GM18526 (cell line): ENCODE measurements around the gene CEP95.

Source experiments
- POLR2A ChIP-seq: IDR thresholded peaks from 3 replicates; pipeline ENCODE4 v1.6.1; 2011; ENCODE audit not compliant: insufficient read length; ENCODE audit errors: extremely low read depth

CEP95 gene

DNA sequence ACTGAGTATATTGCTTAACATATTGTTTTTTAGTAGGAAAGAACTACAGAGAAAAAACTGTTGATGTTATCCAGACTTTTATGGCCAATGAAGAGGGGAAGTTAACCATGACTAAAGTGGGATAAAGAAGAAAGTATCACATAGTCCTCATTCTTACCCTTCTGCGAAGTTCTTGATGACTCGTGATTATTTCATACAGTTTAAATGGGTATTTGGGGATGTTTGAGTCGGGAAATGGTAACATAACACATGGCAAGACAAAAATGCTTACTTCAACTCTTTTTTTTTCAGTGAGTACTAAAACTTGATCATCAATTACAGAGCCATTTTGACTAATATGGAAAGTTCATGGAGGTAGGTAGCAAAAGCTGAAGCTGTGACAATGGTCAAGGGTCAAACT is 14.8 kb upstream of the CEP95 start:
- no peak for TF ChIP-seq POLR2A

DNA sequence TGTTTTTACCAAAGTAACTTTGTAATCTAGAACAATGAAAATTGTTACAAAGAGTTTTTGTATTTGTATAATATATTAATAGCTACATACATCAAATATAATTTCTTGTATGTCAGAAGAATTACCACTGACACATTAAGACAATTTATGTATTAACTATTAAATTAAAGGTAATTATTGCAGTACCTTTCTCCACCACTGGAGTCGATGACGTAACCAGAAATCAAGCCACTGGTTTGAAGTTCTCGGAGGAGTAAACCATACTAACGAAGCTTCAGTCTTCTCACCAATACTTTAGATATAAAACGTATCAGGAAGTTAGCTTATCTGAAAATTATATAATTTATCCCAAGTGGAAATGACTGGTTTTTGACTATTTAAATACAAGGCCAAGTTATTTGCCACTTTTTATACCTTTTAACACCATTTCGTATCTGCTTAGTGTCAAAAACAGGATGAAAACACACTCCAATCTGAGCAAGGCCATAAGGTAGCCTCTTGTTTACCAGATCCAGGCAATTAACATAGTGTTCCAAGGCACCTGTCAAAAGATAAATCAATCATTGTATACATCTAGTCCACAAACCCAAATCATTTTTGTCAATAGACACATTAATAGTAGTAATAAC is 14.2 kb upstream of the CEP95 start:
- TF ChIP-seq POLR2A, result no peak

DNA sequence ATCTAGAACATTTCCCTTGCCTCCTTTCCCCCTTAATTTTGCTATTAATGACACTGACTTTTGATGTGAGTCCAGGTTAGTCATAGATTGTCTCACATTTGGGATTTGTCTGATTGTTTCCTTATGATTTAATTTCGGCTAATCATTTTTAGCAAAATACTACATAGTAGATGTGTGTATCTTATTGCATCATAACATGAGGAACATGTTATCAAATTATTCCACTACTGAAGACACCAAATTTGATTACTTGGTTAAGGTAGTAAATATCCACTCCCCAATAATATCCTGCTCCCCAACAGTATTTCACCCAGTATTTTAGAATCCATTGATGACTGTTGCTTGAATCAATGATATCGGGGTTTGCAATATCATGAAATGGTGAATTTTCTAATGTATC is 12.7 kb upstream of the CEP95 start:
- no peak for TF ChIP-seq POLR2A

DNA sequence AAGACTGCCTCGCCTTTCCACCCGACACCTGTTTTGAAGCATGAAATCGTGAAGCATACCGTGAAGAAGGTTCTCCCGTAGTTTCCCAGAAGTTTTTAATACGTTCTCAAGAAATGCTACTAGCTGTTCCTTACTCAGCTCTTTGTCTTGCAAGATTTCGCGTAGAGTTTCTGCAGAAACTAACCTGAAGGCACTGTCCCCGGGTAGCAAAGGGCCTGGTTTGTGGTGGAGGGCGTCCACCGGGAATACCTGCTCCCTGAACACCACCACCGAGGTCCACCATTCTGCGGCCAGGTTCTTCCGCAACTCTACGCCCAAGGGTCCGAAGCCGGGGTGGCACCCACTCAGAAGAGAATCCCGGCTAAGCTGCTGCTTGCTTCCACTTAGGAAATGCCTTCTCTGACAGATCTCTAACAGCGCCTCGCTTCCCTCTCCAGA is 10.4 kb upstream of the CEP95 start:
- no peak for TF ChIP-seq POLR2A

DNA sequence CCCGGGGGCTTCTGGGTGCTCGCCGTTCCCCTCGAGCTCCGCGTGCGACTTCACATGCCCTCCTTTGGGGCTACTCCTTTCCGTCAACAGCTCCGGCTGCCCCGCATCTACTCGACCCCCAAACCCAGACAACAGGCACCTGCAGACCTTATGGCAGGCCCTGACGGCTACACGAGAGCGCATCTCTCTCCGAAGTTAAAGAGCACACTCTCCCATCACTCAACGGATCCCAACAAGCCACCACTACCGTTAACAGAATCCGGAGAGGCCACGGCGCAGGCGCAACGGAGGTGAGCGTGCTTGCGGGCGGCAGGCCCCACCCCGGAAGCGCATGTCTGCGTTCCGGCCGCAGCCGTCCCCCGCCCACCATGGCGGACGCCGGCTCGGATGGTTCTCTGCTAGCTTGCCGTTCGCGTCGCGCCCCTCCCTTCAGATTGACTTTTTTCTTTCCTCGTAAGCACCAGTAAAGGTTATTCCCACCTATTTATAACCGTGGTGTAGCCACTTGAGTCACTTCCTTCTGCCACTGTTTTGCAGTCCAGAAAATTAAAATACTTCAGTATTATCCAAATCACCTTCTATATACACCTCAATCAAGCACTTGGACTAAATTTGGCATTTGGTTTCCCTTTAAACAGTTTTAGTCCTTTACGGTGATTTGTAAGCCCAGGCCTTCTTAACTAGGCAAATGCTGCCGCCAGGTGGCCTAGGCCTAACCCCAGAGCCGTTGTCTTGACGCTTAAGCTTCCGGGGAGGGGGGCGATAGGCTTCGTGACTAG is 9.8 kb upstream of the CEP95 start, which contains the start of gene POLG2:
Gene POLG2, minus strand, starts transcription at position 269 of the 779 bp plus-strand sequence. Its CDS starts 86 bp downstream, at position 183.
- TF ChIP-seq POLR2A, result peak; percentile 91

DNA sequence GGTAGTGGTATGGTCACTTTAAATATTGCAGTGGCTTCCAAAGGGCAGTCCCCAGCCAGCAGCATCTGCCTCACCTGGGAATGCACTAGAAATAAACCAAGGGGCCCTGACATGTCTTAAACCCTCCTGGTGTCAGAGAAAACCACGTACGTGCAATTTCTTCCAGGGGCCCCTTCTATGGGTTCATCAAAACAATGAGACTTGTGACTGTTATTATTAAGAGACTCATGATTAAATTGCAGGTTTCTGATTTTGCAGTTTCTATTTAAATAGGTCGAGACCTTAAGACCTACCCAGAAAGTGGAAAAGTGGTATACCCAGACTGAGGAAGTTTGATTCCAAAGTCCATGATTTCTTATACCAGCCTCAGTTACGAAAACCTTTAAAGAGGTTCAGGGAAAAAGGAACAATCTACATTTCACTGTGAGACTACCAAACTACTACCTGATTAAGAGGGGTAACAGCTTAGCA is 9.2 kb upstream of the CEP95 start:
- no peak for TF ChIP-seq POLR2A

DNA sequence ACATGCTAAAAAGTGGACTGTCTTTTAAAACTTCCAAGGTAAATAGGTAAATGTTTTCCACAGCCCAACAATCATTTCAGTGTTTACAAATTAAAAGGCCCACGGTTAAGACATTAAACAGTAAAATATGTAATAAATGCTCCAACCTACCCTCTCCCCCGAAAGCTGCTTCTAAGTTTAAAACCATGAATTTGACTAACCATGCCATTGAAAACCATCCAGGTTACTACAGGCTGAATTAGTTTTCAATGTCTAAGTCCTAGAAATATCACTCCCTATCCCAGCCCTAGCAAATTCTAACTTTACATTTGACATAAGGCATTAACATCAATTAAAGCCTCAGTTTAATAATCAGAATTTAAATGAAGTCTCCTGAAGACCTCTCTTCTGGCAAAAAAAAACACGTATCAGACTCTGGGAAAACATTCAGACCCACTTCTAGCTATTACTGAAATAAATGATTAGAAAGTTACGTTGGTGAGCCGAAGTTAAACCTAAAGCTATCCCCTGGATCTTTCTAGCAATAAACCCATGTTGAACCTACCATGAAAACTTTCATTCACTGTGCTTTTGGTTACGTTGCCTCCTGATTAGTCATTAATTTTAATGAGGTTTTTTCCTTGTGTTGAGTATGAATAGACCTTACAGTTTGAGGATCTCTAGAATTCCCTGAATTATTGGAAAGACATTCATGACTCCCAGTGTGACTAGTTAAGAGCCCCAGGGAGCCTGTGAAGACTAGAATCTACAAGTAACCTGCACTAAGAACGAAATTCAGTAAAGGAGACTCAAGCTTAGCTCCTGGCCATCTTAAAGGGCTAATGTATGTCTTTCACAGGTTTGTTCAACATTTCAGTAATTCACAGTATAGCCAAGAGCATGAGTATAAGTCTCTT is 8.2 kb upstream of the CEP95 start:
- no peak for TF ChIP-seq POLR2A

DNA sequence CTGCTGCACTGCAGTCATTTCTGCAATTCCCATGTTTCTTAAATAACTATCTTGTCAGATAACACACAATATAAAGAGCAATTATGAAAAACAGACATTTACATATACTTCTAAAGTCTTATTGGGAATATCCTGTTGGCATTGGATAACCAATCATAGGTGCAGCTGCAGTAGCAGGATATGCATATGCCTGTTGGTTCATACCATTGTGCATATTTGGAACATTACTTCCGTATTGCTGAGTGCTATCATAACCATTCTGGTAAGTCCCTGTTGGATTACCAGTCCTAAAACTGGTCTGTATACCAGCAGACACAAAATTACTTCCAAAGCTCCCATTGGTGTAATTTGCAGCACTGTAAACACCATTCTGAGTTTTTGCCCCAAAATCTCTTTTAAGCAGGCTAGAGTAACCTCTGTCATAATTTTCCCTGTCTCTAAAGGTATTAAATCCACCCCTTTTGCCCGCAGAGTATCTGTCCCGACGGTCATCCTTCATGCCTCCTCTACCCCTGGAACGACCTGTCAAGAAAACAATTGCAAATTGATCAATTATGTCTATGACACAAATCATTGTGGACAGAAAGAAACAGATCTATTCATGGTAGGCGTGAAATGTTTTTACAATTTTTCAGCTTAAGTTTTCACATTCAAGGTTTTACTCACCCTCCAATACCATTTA is 6.8 kb upstream of the CEP95 start:
- no peak for TF ChIP-seq POLR2A

DNA sequence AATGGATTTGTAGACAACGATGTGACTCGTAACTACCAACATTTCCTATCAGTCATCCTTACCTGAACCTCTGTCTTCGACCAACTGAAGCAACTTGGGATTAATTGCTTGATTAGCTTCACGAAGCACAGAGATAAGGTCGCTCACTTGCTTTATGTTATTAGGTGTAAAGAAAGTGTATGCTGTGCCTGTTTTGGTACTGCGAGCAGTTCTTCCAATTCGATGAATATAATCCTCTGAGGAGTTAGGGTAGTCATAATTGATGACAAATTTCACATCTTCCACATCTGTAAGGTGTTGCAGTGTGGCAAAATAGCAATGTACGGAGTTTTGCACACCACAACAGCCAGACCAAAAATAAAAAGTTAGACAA is 6.3 kb upstream of the CEP95 start:
- no peak for TF ChIP-seq POLR2A

DNA sequence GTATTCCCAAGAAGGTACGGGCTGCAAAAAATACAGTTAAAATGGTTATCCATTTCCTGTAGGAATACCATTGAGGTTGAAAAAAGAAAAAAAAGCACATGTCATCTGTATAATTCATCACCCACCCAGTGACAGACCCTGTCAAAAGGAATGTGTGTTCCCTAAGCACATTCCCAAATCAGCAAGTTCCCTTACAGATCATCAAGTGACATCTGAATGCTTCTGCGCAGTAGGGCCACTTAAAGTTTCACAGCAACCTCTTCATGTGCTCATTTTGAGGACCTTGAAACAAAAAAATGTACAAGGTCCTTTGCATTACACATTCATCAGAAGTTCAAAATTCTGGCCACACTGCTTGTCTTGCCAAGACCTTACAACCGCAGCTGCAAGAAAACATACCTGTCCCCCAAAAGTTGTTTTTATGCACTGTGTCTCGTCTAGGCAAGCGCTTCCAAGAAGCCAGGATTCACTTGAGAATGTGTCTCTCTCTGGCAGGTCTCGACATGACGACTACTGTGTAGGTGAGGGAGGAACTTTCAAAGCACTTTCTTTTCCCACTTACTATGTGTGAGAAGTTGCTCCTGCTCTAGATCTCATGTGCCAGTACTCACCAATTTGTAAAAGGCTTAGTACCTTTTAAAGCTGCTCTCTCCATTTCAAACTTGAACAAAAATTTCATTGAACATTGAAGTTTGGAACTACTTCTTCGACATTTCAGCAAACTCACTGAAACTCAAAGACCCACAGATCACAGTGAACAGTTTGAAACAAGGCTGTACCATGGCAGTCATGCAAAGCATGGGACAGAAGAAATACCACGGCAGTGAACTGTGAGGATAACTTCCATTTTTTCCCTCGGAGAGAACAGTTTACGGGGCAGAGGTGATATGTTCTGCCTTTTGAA is 5.7 kb upstream of the CEP95 start:
- no peak for TF ChIP-seq POLR2A

DNA sequence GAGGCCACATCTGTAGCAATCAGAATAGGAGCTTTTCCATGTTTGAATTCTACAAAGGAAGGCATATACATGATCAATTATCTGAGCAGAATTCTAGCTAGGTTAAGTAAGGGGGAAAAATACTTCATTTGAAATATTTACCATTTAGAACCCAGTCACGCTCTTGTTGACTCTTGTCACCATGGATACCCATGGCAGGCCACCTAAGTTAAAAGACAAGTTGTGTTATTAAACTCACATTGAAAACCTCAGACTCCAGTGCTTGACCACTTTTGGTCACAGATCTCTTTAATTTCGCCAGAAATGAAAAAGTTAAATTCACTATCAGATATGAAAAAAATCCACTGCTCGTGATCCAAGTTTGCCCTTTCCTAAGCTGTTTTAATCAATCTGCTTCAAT is 4.8 kb upstream of the CEP95 start:
- TF ChIP-seq POLR2A, result peak; percentile 14

DNA sequence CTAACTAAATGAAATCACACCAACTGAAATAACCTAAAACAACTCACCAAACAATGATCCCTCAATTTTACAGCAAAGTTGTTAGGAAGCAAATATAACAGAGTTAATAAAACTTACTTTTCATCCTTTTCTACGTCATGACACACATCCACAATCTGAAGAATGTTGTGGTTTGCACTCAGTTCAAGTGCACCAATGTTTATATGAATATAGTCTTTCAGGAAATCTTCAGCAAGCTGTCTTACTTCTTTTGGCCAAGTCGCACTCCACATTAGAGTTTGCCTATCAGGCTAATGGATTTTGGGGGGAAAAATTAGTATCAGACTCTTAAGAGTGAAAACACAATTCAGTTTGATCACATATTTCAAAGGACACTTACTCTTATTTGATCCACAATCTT is 4.0 kb upstream of the CEP95 start:
- TF ChIP-seq POLR2A, result no peak

DNA sequence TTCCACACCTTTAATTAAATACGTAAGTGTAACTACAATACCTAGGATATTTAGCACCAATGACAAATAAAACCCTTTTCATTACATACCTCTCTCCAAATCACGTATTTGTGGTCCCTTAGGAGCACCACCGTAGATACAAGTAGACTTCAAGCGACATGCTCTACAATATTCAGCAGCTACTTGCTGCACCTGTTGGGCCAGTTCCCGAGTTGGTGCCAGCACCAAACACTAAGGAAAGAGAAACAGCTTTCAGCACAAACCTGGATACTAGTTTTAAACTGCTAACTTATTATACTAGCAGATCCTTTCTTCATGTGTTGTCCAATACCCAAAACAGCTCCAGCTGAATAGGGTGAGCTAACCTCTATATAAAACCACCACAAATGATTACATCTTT is 3.4 kb upstream of the CEP95 start:
- TF ChIP-seq POLR2A, result no peak
